ENCODE data around the gene PKN1. TPM values are rescaled to one million over a fixed set of nuclear protein-coding genes. Genes with fewer than 3 reads are reported as not detected.
"Not testable (repeated sequence)": the region's sequence is repeated elsewhere in the genome, so short reads cannot be mapped to it uniquely, and the experiment has no call there.

The PKN1 gene
- total RNA-seq, 2 experiments from 2014 or later: 244 to 263 TPM

GRCh38 chr19:14449321-14449720 lies 16.2 kb downstream of the PKN1 start:
- CTCF ChIA-PET: no interaction called here

GRCh38 chr19:14450168-14450874 lies 17.2 kb downstream of the PKN1 start:
- H3K4me1 Mint-ChIP-seq (ENCODE audit: low read depth): peaks cover 7% of the 10 kb centered on the region
- H3K36me3 Mint-ChIP-seq (ENCODE audit: low read depth): peaks cover 66% of the 10 kb centered on the region
- no peaks in the 10 kb centered on the region for H3K9me3 Mint-ChIP-seq (ENCODE audit: insufficient read depth)
- no peak overlapping the region for H3K4me3 Mint-ChIP-seq
- DNase-seq (peak; percentile 76), ATAC-seq (peak; percentile 93)
- no peaks in the 10 kb centered on the region for H3K27me3 Mint-ChIP-seq (ENCODE audit: low read depth)
- POLR2A ChIA-PET: interaction anchor here (0.9 kb wide), 1 partner anchor 40 kb away, joined by 3 read pairs; no protein-coding TSS in a partner anchor
- CTCF ChIA-PET: no interaction called here
- no peak overlapping the region for H3K27ac Mint-ChIP-seq

More at GRCh38 chr19:14449321-14449720, 16.2 kb downstream of the PKN1 start:
- DNase-seq (no peak), ATAC-seq (no peak)
- H3K4me1 Mint-ChIP-seq (ENCODE audit: low read depth): peaks cover 8% of the 10 kb centered on the region
- no peaks in the 10 kb centered on the region for H3K27me3 Mint-ChIP-seq (ENCODE audit: low read depth)
- H3K4me3 Mint-ChIP-seq: no peak overlapping the region
- no peak overlapping the region for H3K27ac Mint-ChIP-seq
- POLR2A ChIA-PET: no interaction called here
- no peaks in the 10 kb centered on the region for H3K9me3 Mint-ChIP-seq (ENCODE audit: insufficient read depth)
- H3K36me3 Mint-ChIP-seq (ENCODE audit: low read depth): peaks cover 67% of the 10 kb centered on the region

- no peak overlapping the region for H3K27ac Mint-ChIP-seq
- DNase-seq (no peak), ATAC-seq (no peak)
- H3K36me3 Mint-ChIP-seq (ENCODE audit: low read depth): peaks cover 67% of the 10 kb centered on the region
- no peak overlapping the region for H3K4me3 Mint-ChIP-seq
- H3K9me3 Mint-ChIP-seq (ENCODE audit: insufficient read depth): no peaks in the 10 kb centered on the region
- ChIA-PET POLR2A (no interaction called here), CTCF (no interaction called here)
- peaks cover 7% of the 10 kb centered on the region for H3K4me1 Mint-ChIP-seq (ENCODE audit: low read depth)
- no peaks in the 10 kb centered on the region for H3K27me3 Mint-ChIP-seq (ENCODE audit: low read depth)
Observed at GRCh38 chr19:14450876-14451275, 17.8 kb downstream of the PKN1 start.

- H3K36me3 Mint-ChIP-seq (ENCODE audit: low read depth): peaks cover 62% of the 10 kb centered on the region
- CTCF ChIA-PET: interaction anchor here (1.3 kb wide), 1 partner anchor 28 kb away, joined by 4 read pairs; no protein-coding TSS in a partner anchor
- ATAC-seq: not testable (repeated sequence)
Observed at GRCh38 chr19:14452303-14452702, 19.2 kb downstream of the PKN1 start.

GRCh38 chr19:14459703-14460102 lies 26.6 kb downstream of the PKN1 start:
- peaks cover 65% of the 10 kb centered on the region for H3K36me3 Mint-ChIP-seq (ENCODE audit: low read depth)
- DNase-seq (peak; percentile 70), ATAC-seq (peak; percentile 95)
- H3K4me3 Mint-ChIP-seq: no peak overlapping the region
- peaks cover 17% of the 10 kb centered on the region for H3K4me1 Mint-ChIP-seq (ENCODE audit: low read depth)
- ChIA-PET POLR2A (interaction anchor here (0.8 to 1.3 kb wide), 2 partner anchors 13 to 49 kb away, joined by 3 read pairs; no protein-coding TSS in a partner anchor), CTCF (interaction anchor here (1.0 to 1.1 kb wide), 3 partner anchors 12 to 20 kb away, joined by 3 to 4 read pairs (median 4); partner anchors contain the start of gene PTGER1)
- H3K27me3 Mint-ChIP-seq (ENCODE audit: low read depth): no peaks in the 10 kb centered on the region
- no peaks in the 10 kb centered on the region for H3K9me3 Mint-ChIP-seq (ENCODE audit: insufficient read depth)
- peak overlapping the region; percentile 70 for H3K27ac Mint-ChIP-seq

More at GRCh38 chr19:14452303-14452702, 19.2 kb downstream of the PKN1 start:
- POLR2A ChIA-PET; H3K4me3 Mint-ChIP-seq; H3K27ac Mint-ChIP-seq; DNase-seq; H3K9me3 Mint-ChIP-seq (ENCODE audit: insufficient read depth); H3K4me1 Mint-ChIP-seq (ENCODE audit: low read depth); H3K27me3 Mint-ChIP-seq (ENCODE audit: low read depth): not testable (repeated sequence)

- ChIA-PET CTCF (interaction anchor here (1.4 kb wide), 1 partner anchor 11 kb away, joined by 3 read pairs; no protein-coding TSS in a partner anchor), POLR2A (no interaction called here)
- no peak for ATAC-seq
- Mint-ChIP-seq H3K4me3 (no peak overlapping the region), H3K36me3 (ENCODE audit: low read depth) (peaks cover 65% of the 10 kb centered on the region), H3K27me3 (ENCODE audit: low read depth) (no peaks in the 10 kb centered on the region), H3K27ac (peak overlapping the region; percentile 27), H3K4me1 (ENCODE audit: low read depth) (peaks cover 17% of the 10 kb centered on the region), H3K9me3 (ENCODE audit: insufficient read depth) (no peaks in the 10 kb centered on the region)
- no peak for DNase-seq
Observed at GRCh38 chr19:14460935-14461334, 27.8 kb downstream of the PKN1 start.

- not testable (repeated sequence) for H3K9me3 Mint-ChIP-seq (ENCODE audit: insufficient read depth)
Observed at GRCh38 chr19:14462401-14462800, 29.3 kb downstream of the PKN1 start.

GRCh38 chr19:14463747-14464146 lies 30.6 kb downstream of the PKN1 start:
- ATAC-seq (no peak), DNase-seq (no peak)
- Mint-ChIP-seq H3K4me3 (no peak overlapping the region), H3K36me3 (ENCODE audit: low read depth) (peaks cover 57% of the 10 kb centered on the region), H3K9me3 (ENCODE audit: insufficient read depth) (no peaks in the 10 kb centered on the region), H3K4me1 (ENCODE audit: low read depth) (peaks cover 11% of the 10 kb centered on the region), H3K27ac (no peak overlapping the region), H3K27me3 (ENCODE audit: low read depth) (no peaks in the 10 kb centered on the region)
- ChIA-PET POLR2A (no interaction called here), CTCF (interaction anchor here (2.7 kb wide), 1 partner anchor 16 kb away, joined by 16 read pairs; no protein-coding TSS in a partner anchor)

More at GRCh38 chr19:14462401-14462800, 29.3 kb downstream of the PKN1 start:
- H3K4me3 Mint-ChIP-seq; H3K27ac Mint-ChIP-seq; POLR2A ChIA-PET; ATAC-seq; H3K27me3 Mint-ChIP-seq (ENCODE audit: low read depth); CTCF ChIA-PET; DNase-seq: not testable (repeated sequence)
- Mint-ChIP-seq H3K36me3 (ENCODE audit: low read depth) (peaks cover 62% of the 10 kb centered on the region), H3K4me1 (ENCODE audit: low read depth) (peaks cover 17% of the 10 kb centered on the region)

GRCh38 chr19:14467391-14467790 lies 34.3 kb downstream of the PKN1 start:
- ATAC-seq (no peak), DNase-seq (no peak)
- POLR2A ChIA-PET: no interaction called here
- no peaks in the 10 kb centered on the region for H3K9me3 Mint-ChIP-seq (ENCODE audit: insufficient read depth)
- H3K27ac Mint-ChIP-seq: no peak overlapping the region
- H3K4me1 Mint-ChIP-seq (ENCODE audit: low read depth): peaks cover 9% of the 10 kb centered on the region
- peaks cover 44% of the 10 kb centered on the region for H3K36me3 Mint-ChIP-seq (ENCODE audit: low read depth)
- no peak overlapping the region for H3K4me3 Mint-ChIP-seq
- CTCF ChIA-PET: interaction anchor here (1.5 to 2.3 kb wide), 3 partner anchors 13 to 35 kb away, joined by 3 to 12 read pairs (median 11); partner anchors contain the start of gene PKN1
- no peaks in the 10 kb centered on the region for H3K27me3 Mint-ChIP-seq (ENCODE audit: low read depth)

GRCh38 chr19:14467816-14468215 lies 34.7 kb downstream of the PKN1 start:
- ATAC-seq (no peak), DNase-seq (no peak)
- Mint-ChIP-seq H3K4me3 (no peak overlapping the region), H3K27ac (no peak overlapping the region), H3K9me3 (ENCODE audit: insufficient read depth) (no peaks in the 10 kb centered on the region), H3K27me3 (ENCODE audit: low read depth) (peaks cover 3% of the 10 kb centered on the region), H3K4me1 (ENCODE audit: low read depth) (peaks cover 12% of the 10 kb centered on the region), H3K36me3 (ENCODE audit: low read depth) (peaks cover 40% of the 10 kb centered on the region)
- ChIA-PET POLR2A (interaction anchor here (1.2 kb wide), 1 partner anchor 48 kb away, joined by 5 read pairs; the partner anchor contains the start of gene DDX39A), CTCF (interaction anchor here (0.7 to 2.3 kb wide), 5 partner anchors 13 to 330 kb away, joined by 3 to 12 read pairs (median 4); partner anchors contain the start of gene PKN1)

GRCh38 chr19:14470031-14470876 lies 37.1 kb downstream of the PKN1 start:
- H3K36me3 Mint-ChIP-seq (ENCODE audit: low read depth): peaks cover 25% of the 10 kb centered on the region
- ChIA-PET CTCF (interaction anchor here (0.8 kb wide), 1 partner anchor 14 kb away, joined by 3 read pairs; no protein-coding TSS in a partner anchor), POLR2A (no interaction called here)
- peaks cover 16% of the 10 kb centered on the region for H3K27me3 Mint-ChIP-seq (ENCODE audit: low read depth)
- no peak overlapping the region for H3K27ac Mint-ChIP-seq
- DNase-seq: no peak
- H3K9me3 Mint-ChIP-seq (ENCODE audit: insufficient read depth): no peaks in the 10 kb centered on the region
- peaks cover 28% of the 10 kb centered on the region for H3K4me1 Mint-ChIP-seq (ENCODE audit: low read depth)
- no peak overlapping the region for H3K4me3 Mint-ChIP-seq
- ATAC-seq: no peak

Measured in activated CD8-positive, alpha-beta T cell treated with anti-CD3 and anti-CD28 coated beads, Interleukin-2, amount 10 ng/mL, durations not matched to agents 7 days and 5 days (primary cell).